HepG2 (cell line): ENCODE measurements around the gene TLCD3A. TPM values are rescaled to one million over a fixed set of nuclear protein-coding genes. Genes with fewer than 3 reads are reported as not detected.

ENCODE experiments used
- ARID4A ChIP-seq: sonication (generic); formaldehyde crosslinking; IDR thresholded peaks from 2 replicates; pipeline ENCODE4 v1.5.0; 2020; ENCODE audit warnings: mild to moderate bottlenecking, missing genetic modification reagents, borderline replicate concordance
- ATRX ChIP-seq: sonication (generic); formaldehyde crosslinking; IDR thresholded peaks from 2 replicates; pipeline ENCODE4 v1.4.0; 2020; ENCODE audit warnings: missing genetic modification reagents, borderline replicate concordance
- FIP1L1 ChIP-seq: fragments of 200-400 bp; formaldehyde crosslinking; IDR thresholded peaks from 2 replicates; pipeline ENCODE4 v1.6.1; 2018; ENCODE audit warnings: low read depth, mild to moderate bottlenecking, low read length, moderate library complexity, borderline replicate concordance; ENCODE audit not compliant: insufficient read depth
- FOXJ3 ChIP-seq: sonication (generic); formaldehyde crosslinking; IDR thresholded peaks from 2 replicates; pipeline ENCODE4 v1.4.0; 2020; ENCODE audit warnings: missing genetic modification reagents, mild to moderate bottlenecking, borderline replicate concordance
- FOXP1 ChIP-seq, 2 experiments: fragments of 450-650 bp in 1 of 2; IDR thresholded peaks; 2 replicates each; pipeline ENCODE4 v1.6.1; 2017 to 2018; ENCODE audit warnings: antibody characterized with exemption in 1 of 2
- HOXA3 ChIP-seq: sonication (generic); formaldehyde crosslinking; IDR thresholded peaks from 2 replicates; pipeline ENCODE4 v1.5.0; 2020; ENCODE audit warnings: missing genetic modification reagents
- KAT8 ChIP-seq: IDR thresholded peaks from 2 replicates; pipeline ENCODE4 v1.6.1; 2016; ENCODE audit warnings: missing genetic modification reagents, missing compliant biosample characterization
- KMT2A ChIP-seq: sonication (generic); formaldehyde crosslinking; IDR thresholded peaks from 2 replicates; pipeline ENCODE4 v1.4.0; 2020; ENCODE audit warnings: missing genetic modification reagents
- MAX ChIP-seq: IDR thresholded peaks from 2 replicates; pipeline ENCODE4 v1.6.1; 2012; ENCODE audit warnings: inconsistent platforms
- MNT ChIP-seq: fragments of 450-650 bp; IDR thresholded peaks from 2 replicates; pipeline ENCODE4 v1.6.1; 2016
- MYC ChIP-seq: sonication (generic); formaldehyde crosslinking; IDR thresholded peaks from 2 replicates; pipeline ENCODE4 v1.9.0; 2021; ENCODE audit warnings: missing genetic modification reagents, borderline replicate concordance
- PHF21A ChIP-seq: sonication (generic); formaldehyde crosslinking; IDR thresholded peaks from 2 replicates; pipeline ENCODE4 v1.5.0; 2020; ENCODE audit warnings: mild to moderate bottlenecking, missing genetic modification reagents
- RXRA ChIP-seq: sonication (generic); formaldehyde crosslinking; IDR thresholded peaks from 2 replicates; pipeline ENCODE4 v1.5.1; 2020; ENCODE audit warnings: missing genetic modification reagents
- SMC3 ChIP-seq: IDR thresholded peaks from 2 replicates; pipeline ENCODE4 v1.6.1; 2011; ENCODE audit warnings: low read length, improper control_type of control experiment
- SP5 ChIP-seq: IDR thresholded peaks from 2 replicates; pipeline ENCODE4 v1.6.1; 2016; ENCODE audit warnings: low read depth, borderline replicate concordance
- ZBTB38 ChIP-seq: sonication (generic); formaldehyde crosslinking; IDR thresholded peaks from 2 replicates; pipeline ENCODE4 v1.5.1; 2020; ENCODE audit warnings: mild to moderate bottlenecking, missing genetic modification reagents
- ZMYM4 ChIP-seq: sonication (generic); formaldehyde crosslinking; IDR thresholded peaks from 2 replicates; pipeline ENCODE4 v1.8.1; 2023; ENCODE audit warnings: mild to moderate bottlenecking, missing genetic modification reagents
- ZNF263 ChIP-seq: sonication (generic); formaldehyde crosslinking; IDR thresholded peaks from 2 replicates; pipeline ENCODE4 v1.4.0; 2020; ENCODE audit warnings: missing genetic modification reagents
- polyA plus RNA-seq, 8 experiments: library from polyadenylated mRNA; depleted of rRNA in 3 of 8; stranded (reverse) in 7 of 8; unstranded in 1 of 8; fragments of >200 nt; fragmentation: Illumina TruSeq in 4 of 8; extraction: Trizol in 4 of 8; gene quantifications; 2 replicates each; pipeline versions ENCODE4 v1.2.1 to v1.2.3, GENCODE V29; 2011 to 2016; ENCODE audit warnings: low read depth in 4 of 8, missing spikeins in 1 of 8, mixed read lengths in 1 of 8; ENCODE audit not compliant: insufficient read depth in 1 of 8
- total RNA-seq, 5 experiments: library from RNA; depleted of rRNA; stranded (reverse); fragments of >200 nt; fragmentation: Illumina TruSeq; extraction: Trizol; gene quantifications; 2 replicates each; pipeline ENCODE4 v1.2.3, GENCODE V29; 2016; ENCODE audit warnings: low read depth in 1 of 5
- TF ChIP-seq, protein P1 (sequence below): sonication (generic); formaldehyde crosslinking; IDR thresholded peaks from 2 replicates; pipeline ENCODE4 v1.4.0; 2020; ENCODE audit warnings: missing genetic modification reagents

The TLCD3A gene
- total and polyA plus RNA-seq, 2 of the 13 experiments (the other 11 are each of a cell fraction or from before 2014, with no cell fraction given), result 25.2 to 46.6 TPM

DNA sequence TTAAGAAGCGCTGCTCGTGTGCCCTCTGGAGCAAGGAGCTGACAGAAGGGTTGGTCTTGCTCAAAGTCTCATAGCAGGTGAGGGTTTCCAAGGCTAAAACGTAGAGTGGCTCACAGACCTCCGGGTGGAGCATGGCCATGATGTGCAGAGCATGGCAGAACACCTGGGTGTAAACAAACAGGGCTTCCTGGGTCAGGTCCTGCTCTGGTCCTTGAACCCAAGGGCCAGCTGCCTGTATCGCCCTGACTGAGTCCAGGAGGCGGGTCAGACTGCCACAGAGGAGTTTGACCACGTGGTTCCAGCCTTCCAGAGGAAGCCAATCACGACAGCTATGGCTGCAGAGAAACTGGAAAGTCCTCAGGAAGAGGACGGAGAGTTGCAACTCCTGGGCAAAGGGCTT is 12.5 kb downstream of the TLCD3A start (continued):
- TF ChIP-seq SMC3 (no peak), MYC (CRISPR knock-in tag) (peak; percentile 59; the same call in 1 of the 2 replicates), ZMYM4 (CRISPR knock-in tag) (peak; percentile 60), HOXA3 (CRISPR knock-in tag) (peak; percentile 49; the same call in 1 of the 2 replicates), ATRX (CRISPR knock-in tag) (no peak), FOXJ3 (no peak), RXRA (CRISPR knock-in tag) (peak; percentile 60; the same call in 1 of the 2 replicates), MNT (peak; percentile 33), MAX (peak; percentile 59), KAT8 (CRISPR knock-in tag) (0 out of 2 replicates have a peak, but pooled peaks have one; percentile 19), FOXP1 (IDR thresholded peaks at IDR 0.05) (no peak), FOXP1 (CRISPR knock-in tag; IDR thresholded peaks at IDR 0.05) (0 out of 2 replicates have a peak, but pooled peaks have one; percentile 41), FIP1L1 (no peak), ARID4A (CRISPR knock-in tag) (peak; percentile 68; the same call in 1 of the 2 replicates), KMT2A (peak; percentile 33; the same call in 1 of the 2 replicates), PHF21A (CRISPR knock-in tag) (0 out of 2 replicates have a peak, but pooled peaks have one; percentile 18), SP5 (CRISPR knock-in tag) (peak; percentile 42; the same call in 1 of the 2 replicates), ZBTB38 (peak; percentile 89), ZNF263 (CRISPR knock-in tag) (peak; percentile 46; the same call in 1 of the 2 replicates)
- TF ChIP-seq, protein P1, sequence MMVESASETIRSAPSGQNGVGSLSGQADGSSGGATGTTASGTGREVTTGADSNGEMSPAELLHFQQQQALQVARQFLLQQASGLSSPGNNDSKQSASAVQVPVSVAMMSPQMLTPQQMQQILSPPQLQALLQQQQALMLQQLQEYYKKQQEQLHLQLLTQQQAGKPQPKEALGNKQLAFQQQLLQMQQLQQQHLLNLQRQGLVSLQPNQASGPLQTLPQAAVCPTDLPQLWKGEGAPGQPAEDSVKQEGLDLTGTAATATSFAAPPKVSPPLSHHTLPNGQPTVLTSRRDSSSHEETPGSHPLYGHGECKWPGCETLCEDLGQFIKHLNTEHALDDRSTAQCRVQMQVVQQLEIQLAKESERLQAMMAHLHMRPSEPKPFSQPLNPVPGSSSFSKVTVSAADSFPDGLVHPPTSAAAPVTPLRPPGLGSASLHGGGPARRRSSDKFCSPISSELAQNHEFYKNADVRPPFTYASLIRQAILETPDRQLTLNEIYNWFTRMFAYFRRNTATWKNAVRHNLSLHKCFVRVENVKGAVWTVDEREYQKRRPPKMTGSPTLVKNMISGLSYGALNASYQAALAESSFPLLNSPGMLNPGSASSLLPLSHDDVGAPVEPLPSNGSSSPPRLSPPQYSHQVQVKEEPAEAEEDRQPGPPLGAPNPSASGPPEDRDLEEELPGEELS (CRISPR knock-in tag), result peak; percentile 26; the same call in 1 of the 2 replicates
